HepG2 (cell line): ENCODE results near the gene GTF2H3. TPM values are rescaled to one million over a fixed set of nuclear protein-coding genes. Genes with fewer than 3 reads are reported as not detected.

Source experiments
- ATAC-seq: fragments of 200-7000 bp; cut with Tn5 transposase; 3 replicates; pipeline ENCODE4 v1.9.1; 2020; ENCODE audit warnings: mild to moderate bottlenecking, moderate library complexity
- BruUV-seq: library from RNA; stranded (reverse); fragments of 400-500 nt; replicated peaks from 2 replicates; lab custom pipeline; 2021; lab: Mats Ljungman, UMichigan
- CTCF ChIA-PET: fragments of 300-600 bp; formaldehyde crosslinking; extraction: SDS; loops from one replicate; lab custom pipeline; 2021; ENCODE audit warnings: low total read pairs, inconsistent platforms, low intra/inter-chr PET ratio; lab: Yijun Ruan, JAX
- POLR2A ChIA-PET: fragments of 350-600 bp; sonication (Branson Sonifier 250); formaldehyde crosslinking; loops from one replicate; lab custom pipeline; 2020; ENCODE audit warnings: antibody characterized with exemption, inconsistent platforms; lab: Yijun Ruan, JAX
- DNase-seq: peaks from one replicate; pipeline ENCODE4 v3.0.0-alpha.2; 2015; ENCODE audit warnings: low spot score
- FAIRE-seq: peaks from 3 replicates; lab custom pipeline; 2011; peaks lifted over from hg19 to GRCh38; lab: Jason Lieb, UNC
- H2AFZ ChIP-seq: one replicate; pipeline ENCODE4 v1.6.1; 2011; ENCODE audit warnings: low read length, inconsistent platforms
- H3K27ac ChIP-seq: fragments of 300-600 bp; 3 replicates; pipeline ENCODE4 v1.8.0; 2011; ENCODE audit warnings: mixed run types, mild to moderate bottlenecking, mixed read lengths, low read length, inconsistent platforms; ENCODE audit not compliant: insufficient read depth; ENCODE audit errors: extremely low read length
- H3K27me3 ChIP-seq, 2 experiments: fragments of 200-600 bp in 1 of 2; 2 replicates in 1 of 2; 3 replicates in 1 of 2; pipeline versions ENCODE4 v1.6.0 to v1.8.0; 2011; ENCODE audit warnings: low read length in 2 of 2, mild to moderate bottlenecking in 2 of 2, moderate library complexity in 2 of 2, inconsistent platforms in 1 of 2; ENCODE audit not compliant: insufficient read depth in 2 of 2, control insufficient read depth in 1 of 2
- H3K36me3 ChIP-seq, 2 experiments: fragments of 200-600 bp in 1 of 2; replicated peaks in 1 of 2; 2 replicates in 1 of 2; 3 replicates in 1 of 2; pipeline versions ENCODE4 v1.5.1 to v1.8.0; 2011; ENCODE audit warnings: low read length in 2 of 2, inconsistent platforms in 1 of 2; ENCODE audit not compliant: insufficient read depth in 2 of 2, control insufficient read depth in 1 of 2
- H3K4me1 ChIP-seq: 2 replicates; pipeline ENCODE4 v1.5.1; 2012; ENCODE audit warnings: low read length, inconsistent platforms; ENCODE audit not compliant: insufficient read depth
- H3K4me2 ChIP-seq: 2 replicates; pipeline ENCODE4 v1.6.0; 2011; ENCODE audit warnings: low read depth, low read length, inconsistent platforms
- H3K4me3 ChIP-seq, 3 experiments: fragments of 200-600 bp in 1 of 3; sonication (generic), shearing (Covaris generic) in 1 of 3; replicated peaks in 1 of 3; 2 replicates each; pipeline ENCODE4 v1.5.1; 2011 to 2016; ENCODE audit warnings: low read length in 3 of 3, inconsistent platforms in 2 of 3, low read depth in 2 of 3, mild to moderate bottlenecking in 2 of 3, control low read depth in 1 of 3, mixed read lengths in 1 of 3; ENCODE audit not compliant: insufficient read depth in 1 of 3
- H3K79me2 ChIP-seq: one replicate; pipeline ENCODE4 v1.6.1; 2011; ENCODE audit warnings: low read length, inconsistent platforms; ENCODE audit not compliant: insufficient read depth
- H3K9ac ChIP-seq: 2 replicates; pipeline ENCODE4 v1.6.0; 2011; ENCODE audit warnings: mild to moderate bottlenecking, low read depth, low read length, inconsistent platforms; ENCODE audit not compliant: insufficient read depth
- H3K9me3 ChIP-seq: 2 replicates; pipeline ENCODE4 v1.5.1; 2012; ENCODE audit warnings: mild to moderate bottlenecking, low read length
- H4K20me1 ChIP-seq: 2 replicates; pipeline ENCODE4 v1.6.0; 2011; ENCODE audit warnings: inconsistent platforms, mild to moderate bottlenecking, low read length, moderate library complexity; ENCODE audit not compliant: insufficient read depth
- MAFF ChIP-seq: IDR thresholded peaks from 2 replicates; pipeline ENCODE4 v1.6.1; 2011; ENCODE audit warnings: low read depth, low read length, improper control_type of control experiment
- MAFK ChIP-seq, 2 experiments: IDR thresholded peaks in 1 of 2; conservative IDR thresholded peaks in 1 of 2; 2 replicates each; pipeline ENCODE4 v1.6.1; 2011; ENCODE audit warnings: improper control_type of control experiment in 2 of 2, low read length in 2 of 2
- PAWR ChIP-seq: sonication (generic); formaldehyde crosslinking; IDR thresholded peaks from 2 replicates; pipeline ENCODE4 v1.4.0; 2020; ENCODE audit warnings: missing genetic modification reagents, mild to moderate bottlenecking, borderline replicate concordance
- POLR2AphosphoS5 ChIP-seq: IDR thresholded peaks from 2 replicates; pipeline ENCODE4 v1.6.1; 2012; ENCODE audit warnings: low read depth, low read length
- POLR2G ChIP-seq: fragments of 200-400 bp; formaldehyde crosslinking; IDR thresholded peaks from 2 replicates; pipeline ENCODE4 v1.6.1; 2018; ENCODE audit warnings: mild to moderate bottlenecking, low read depth, low read length, moderate library complexity
- RBFOX2 ChIP-seq: fragments of 200-400 bp; formaldehyde crosslinking; IDR thresholded peaks from 2 replicates; pipeline ENCODE4 v1.6.1; 2017; ENCODE audit warnings: low read depth, mild to moderate bottlenecking, low read length
- ZNF652 ChIP-seq: IDR thresholded peaks from 2 replicates; pipeline ENCODE4 v1.6.1; 2016; ENCODE audit warnings: low read depth, borderline replicate concordance
- WGBS: methylation state at CpG from one replicate; pipeline ENCODE4 v1.1.6; 2017; ENCODE audit warnings: low lambda C conversion rate; 5-methylcytosine and 5-hydroxymethylcytosine counted together
- in situ Hi-C: cut with HindIII; loops from 2 replicates; pipeline ENCODE4 v1.10.0; 2017; ENCODE audit warnings: low pct_unique_long_range_greater_than_20kb; ENCODE audit not compliant: extremely low pct_ligation_motif_present
- intact Hi-C: fragments of 100-400 bp; cut with micrococcal nuclease; formaldehyde crosslinking; loops from one replicate; pipeline ENCODE4 v1.10.0; 2022; ENCODE audit not compliant: unreplicated experiment
- polyA plus RNA-seq, 8 experiments: library from polyadenylated mRNA; depleted of rRNA in 3 of 8; stranded (reverse) in 7 of 8; unstranded in 1 of 8; fragments of >200 nt; fragmentation: Illumina TruSeq in 4 of 8; extraction: Trizol in 4 of 8; gene quantifications; 2 replicates each; pipeline versions ENCODE4 v1.2.1 to v1.2.3, GENCODE V29; 2011 to 2016; ENCODE audit warnings: low read depth in 4 of 8, missing spikeins in 1 of 8, mixed read lengths in 1 of 8; ENCODE audit not compliant: insufficient read depth in 1 of 8
- total RNA-seq, 5 experiments: library from RNA; depleted of rRNA; stranded (reverse); fragments of >200 nt; fragmentation: Illumina TruSeq; extraction: Trizol; gene quantifications; 2 replicates each; pipeline ENCODE4 v1.2.3, GENCODE V29; 2016; ENCODE audit warnings: low read depth in 1 of 5

Gene GTF2H3
- total and polyA plus RNA-seq, 2 of the 13 experiments (the other 11 are each of a cell fraction or from before 2014, with no cell fraction given) = 35.8 to 58.8 TPM

DNA sequence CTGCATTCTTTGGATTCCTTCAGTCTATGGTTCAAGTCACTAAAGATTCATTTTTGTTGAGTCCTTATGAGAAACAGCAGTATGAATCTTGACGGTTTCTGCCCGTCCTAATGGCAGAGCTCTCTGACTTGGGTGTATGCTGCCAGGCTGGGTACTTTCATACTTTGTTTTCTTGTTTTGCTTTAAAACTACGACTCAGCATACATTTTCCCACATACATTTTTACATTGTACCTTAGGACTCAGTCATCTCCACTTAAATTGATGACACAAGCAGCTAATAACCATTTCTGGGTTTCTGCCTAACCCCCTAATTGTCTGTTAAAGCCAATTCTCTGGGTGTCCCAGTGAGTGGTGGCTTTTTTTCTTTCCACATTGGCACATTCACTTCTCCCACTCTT, 36.5 kb upstream of the GTF2H3 start:
- Histone ChIP-seq H4K20me1 (peaks cover 21% of the 10 kb centered on the region), H3K4me3 (no peak overlapping the region), H3K4me2 (no peak overlapping the region), H3K4me1 (peaks cover 54% of the 10 kb centered on the region), H3K27ac (peak overlapping the region; percentile 90), H3K36me3 (peaks cover 4 to 39% of the 10 kb centered on the region in 2 experiments), H3K79me2 (peaks cover 40% of the 10 kb centered on the region), H2AFZ (no peak overlapping the region), H3K27me3 (no peaks in the 10 kb centered on the region), H3K9me3 (no peaks in the 10 kb centered on the region)
- 95% methylated on average over 3 of the region's 3 CpGs for WGBS
- DNase-seq = no peak
- intact Hi-C loops = no loop called here
- BruUV-seq = TSS peak; percentile 67
- ATAC-seq = no peak
- in situ Hi-C loops = no loop called here
- ChIA-PET CTCF (no interaction called here), POLR2A (no interaction called here)
- TF ChIP-seq MAFF (peak; percentile 28; the same call in 1 of the 2 replicates), MAFK (conservative IDR thresholded peaks at IDR 0.05 in 1 of 2, IDR thresholded peaks at IDR 0.05 in 1 of 2; ENCODE audit: low read length in 2 of 2) (peak; percentile 18 to 29; a peak in 2 of 4 replicates), ZNF652 (no peak)
- TF ChIP-seq, all 625 proteins: peak for 2
- FAIRE-seq = no peak
- H3K9ac ChIP-seq = 0 out of 2 replicates have a peak overlapping the region, but pooled peaks have one; percentile 12

GRCh38 chr12:123598522-123598921, 35.1 kb upstream of the GTF2H3 start:
- CTCF ChIA-PET = no interaction called here

More at GRCh38 chr12:123598522-123598921, 35.1 kb upstream of the GTF2H3 start:
- H3K9me3 ChIP-seq = no peaks in the 10 kb centered on the region
- peaks cover 40% of the 10 kb centered on the region for H3K79me2 ChIP-seq
- no peak overlapping the region for H2AFZ ChIP-seq
- H3K4me3 ChIP-seq = no peak overlapping the region
- no peak for FAIRE-seq
- in situ Hi-C loops (no loop called here), intact Hi-C loops (no loop called here)
- H4K20me1 ChIP-seq = peaks cover 15% of the 10 kb centered on the region
- H3K4me2 ChIP-seq = no peak overlapping the region
- BruUV-seq = no TSS peak
- no peak for ATAC-seq
- TF ChIP-seq POLR2AphosphoS5 (peak; percentile 14; the same call in 1 of the 2 replicates), PAWR (CRISPR knock-in tag) (no peak), RBFOX2 (0 out of 2 replicates have a peak, but pooled peaks have one; percentile 37), POLR2G (peak; percentile 50; the same call in 1 of the 2 replicates)
- H3K27me3 ChIP-seq = no peaks in the 10 kb centered on the region
- no peak overlapping the region for H3K9ac ChIP-seq
- 98% methylated on average over 3 of the region's 3 CpGs for WGBS
- peak overlapping the region; percentile 42 for H3K27ac ChIP-seq
- DNase-seq = no peak
- POLR2A ChIA-PET = no interaction called here
- peaks cover 4 to 30% of the 10 kb centered on the region in 2 experiments; a peak in 4 of 5 replicates for H3K36me3 ChIP-seq
- H3K4me1 ChIP-seq = peaks cover 52% of the 10 kb centered on the region
